CD4-positive, alpha-beta T cell treated with Interleukin-6 for 4 hours (primary cell): ENCODE data around the gene ERV3-1.
"Not testable (repeated sequence)": the region's sequence is repeated elsewhere in the genome, so short reads cannot be mapped to it uniquely, and the experiment has no call there.

Experiments
- DNase-seq: peaks from one replicate; pipeline ENCODE4 v3.0.0-alpha.2; 2020; ENCODE audit warnings: mixed read lengths

Gene ERV3-1

GRCh38 chr7:65001291-65001814 is 5.1 kb downstream of the ERV3-1 start:
- DNase-seq = no peak

- DNase-seq = no peak
Measured at GRCh38 chr7:64999165-65000004, 7.1 kb downstream of the ERV3-1 start.

- DNase-seq = no peak
Measured at GRCh38 chr7:64998865-64999164, 7.7 kb downstream of the ERV3-1 start.

- DNase-seq = no peak
Measured at GRCh38 chr7:64997927-64998391, 8.5 kb downstream of the ERV3-1 start.

- DNase-seq = no peak
Measured at GRCh38 chr7:64997164-64997908, 9.2 kb downstream of the ERV3-1 start.

GRCh38 chr7:64996305-64996704 is 10.2 kb downstream of the ERV3-1 start:
- no peak for DNase-seq

- no peak for DNase-seq
Measured at GRCh38 chr7:64993901-64994300, 12.6 kb downstream of the ERV3-1 start.

- DNase-seq = no peak
Measured at GRCh38 chr7:64992971-64993370, 13.5 kb downstream of the ERV3-1 start.

- DNase-seq = no peak
Measured at GRCh38 chr7:64990936-64991335, 15.6 kb downstream of the ERV3-1 start, which contains the start of gene ZNF117. ZNF117 (minus strand) TSS chr7:64991036.

GRCh38 chr7:64990216-64990615 is 16.3 kb downstream of the ERV3-1 start:
- no peak for DNase-seq

- no peak for DNase-seq
Measured at GRCh38 chr7:64978497-64979203, 27.8 kb downstream of the ERV3-1 start.

- no peak for DNase-seq
Measured at GRCh38 chr7:64965594-64965993, 40.9 kb downstream of the ERV3-1 start.

- DNase-seq = no peak
Measured at GRCh38 chr7:64959072-64959747, 47.3 kb downstream of the ERV3-1 start.

GRCh38 chr7:64951250-64951848 is 55.1 kb downstream of the ERV3-1 start:
- no peak for DNase-seq

- DNase-seq = not testable (repeated sequence)
Measured at GRCh38 chr7:64950673-64951072, 55.8 kb downstream of the ERV3-1 start.

GRCh38 chr7:64948774-64949173 is 57.7 kb downstream of the ERV3-1 start:
- not testable (repeated sequence) for DNase-seq

- DNase-seq = no peak
Measured at GRCh38 chr7:64947252-64948000, 59.1 kb downstream of the ERV3-1 start.

- no peak for DNase-seq
Measured at GRCh38 chr7:64946772-64947171, 59.7 kb downstream of the ERV3-1 start.

GRCh38 chr7:64945503-64946175 is 60.8 kb downstream of the ERV3-1 start:
- no peak for DNase-seq

GRCh38 chr7:64944667-64945502 is 61.6 kb downstream of the ERV3-1 start:
- DNase-seq = not testable (repeated sequence)
